HEK293 (cell line): ENCODE measurements around the gene RIPK1.
"Not testable (repeated sequence)": the region's sequence is repeated elsewhere in the genome, so short reads cannot be mapped to it uniquely, and the experiment has no call there.

Experiments used
- CTCF ChIA-PET: fragments of 350-600 bp; formaldehyde crosslinking; extraction: SDS; loops from one replicate; lab custom pipeline; 2021; ENCODE audit warnings: antibody characterized with exemption; lab: Yijun Ruan, JAX
- POLR2A ChIA-PET: fragments of 300-600 bp; formaldehyde crosslinking; extraction: SDS; loops from one replicate; lab custom pipeline; 2020; ENCODE audit warnings: antibody characterized with exemption, inconsistent platforms; lab: Yijun Ruan, JAX
- H3K27ac ChIP-seq: fragments of 200-500 bp; sonication (Bioruptor generic); 2 replicates; pipeline ENCODE4 v1.5.1; 2014; ENCODE audit warnings: low read depth, low read length, control low read depth, inconsistent platforms; ENCODE audit errors: extremely low read depth
- H3K36me3 ChIP-seq, 2 experiments: fragments of 200-500 bp in 1 of 2; sonication (Bioruptor generic) in 1 of 2; 1 replicate in 1 of 2; 2 replicates in 1 of 2; pipeline ENCODE4 v1.5.1; 2014 to 2017; ENCODE audit warnings: inconsistent platforms in 2 of 2, low read length in 2 of 2; ENCODE audit not compliant: control insufficient read depth in 2 of 2, insufficient read depth in 1 of 2
- H3K4me1 ChIP-seq: fragments of 200-500 bp; sonication (Bioruptor generic); 2 replicates; pipeline ENCODE4 v1.5.1; 2014; ENCODE audit warnings: mild to moderate bottlenecking, low read length, inconsistent platforms; ENCODE audit not compliant: control insufficient read depth, insufficient read depth
- H3K4me3 ChIP-seq: 2 replicates; pipeline ENCODE4 v1.5.1; 2011; ENCODE audit warnings: low read depth, mild to moderate bottlenecking, control low read depth, low read length, moderate library complexity
- H3K9me3 ChIP-seq: fragments of 200-500 bp; sonication (Bioruptor generic); 2 replicates; pipeline ENCODE4 v1.5.1; 2014; ENCODE audit warnings: low read depth, low read length, inconsistent platforms; ENCODE audit not compliant: control insufficient read depth, insufficient read depth
- HOXC10 ChIP-seq: sonication (generic); formaldehyde crosslinking; IDR thresholded peaks from 2 replicates; pipeline ENCODE4 v1.8.1; 2023; ENCODE audit warnings: mild to moderate bottlenecking, missing genetic modification reagents
- PRDM10 ChIP-seq: fragments of 450-650 bp; formaldehyde crosslinking; IDR thresholded peaks from 2 replicates; pipeline ENCODE4 v1.5.1; 2016; ENCODE audit warnings: missing biosample characterization, missing genetic modification characterization
- ZBTB20 ChIP-seq: fragments of 450-650 bp; formaldehyde crosslinking; IDR thresholded peaks from 2 replicates; pipeline ENCODE4 v1.5.1; 2016; ENCODE audit warnings: missing biosample characterization, missing genetic modification characterization
- ZNF2 ChIP-seq: fragments of 450-650 bp; formaldehyde crosslinking; IDR thresholded peaks from 2 replicates; pipeline ENCODE4 v1.5.1; 2016; ENCODE audit warnings: missing biosample characterization, missing genetic modification characterization
- ZNF26 ChIP-seq: fragments of 450-650 bp; formaldehyde crosslinking; IDR thresholded peaks from 2 replicates; pipeline ENCODE4 v1.5.1; 2016; ENCODE audit warnings: missing biosample characterization, missing genetic modification characterization
- ZNF529 ChIP-seq: fragments of 450-650 bp; formaldehyde crosslinking; IDR thresholded peaks from 2 replicates; pipeline ENCODE4 v1.5.1; 2017; ENCODE audit warnings: missing genetic modification characterization, missing biosample characterization; ENCODE audit not compliant: insufficient replicate concordance
- ZNF600 ChIP-seq: fragments of 450-650 bp; formaldehyde crosslinking; IDR thresholded peaks from 2 replicates; pipeline ENCODE4 v1.5.1; 2016; ENCODE audit warnings: missing biosample characterization, missing genetic modification characterization
- ZNF654 ChIP-seq: fragments of 450-650 bp; formaldehyde crosslinking; IDR thresholded peaks from 2 replicates; pipeline ENCODE4 v1.5.1; 2016; ENCODE audit warnings: low read depth, missing biosample characterization, missing genetic modification characterization
- ZSCAN16 ChIP-seq: fragments of 450-650 bp; formaldehyde crosslinking; IDR thresholded peaks from 2 replicates; pipeline ENCODE4 v1.5.1; 2016; ENCODE audit warnings: missing biosample characterization, missing genetic modification characterization

RIPK1 gene

GRCh38 chr6:3137057-3137777 is 68.9 kb downstream of the RIPK1 start:
- TF ChIP-seq ZNF600 (tag by site-specific recombination) (0 out of 2 replicates have a peak, but pooled peaks have one; percentile 23), ZNF26 (tag by site-specific recombination) (no peak)
- Histone ChIP-seq H3K9me3 (no peaks in the 10 kb centered on the region), H3K4me1 (no peaks in the 10 kb centered on the region), H3K36me3 (peaks cover 8 to 56% of the 10 kb centered on the region in 2 experiments; a peak in 2 of 3 replicates), H3K27ac (no peak overlapping the region), H3K4me3 (no peak overlapping the region)
- CTCF ChIA-PET, result interaction anchor here (0.6 to 0.8 kb wide), 3 partner anchors 11 to 747 kb away, joined by 3 read pairs; no protein-coding TSS in a partner anchor
- POLR2A ChIA-PET, result interaction anchor here (1.4 kb wide), 1 partner anchor 20 kb away, joined by 5 read pairs; the partner anchor contains the start of gene TUBB2A

GRCh38 chr6:3137873-3138272 is 69.6 kb downstream of the RIPK1 start:
- H3K4me3 ChIP-seq, H3K27ac ChIP-seq, H3K9me3 ChIP-seq, H3K4me1 ChIP-seq: not testable (repeated sequence)
- CTCF ChIA-PET, result interaction anchor here (0.6 to 0.8 kb wide), 3 partner anchors 12 to 573 kb away, joined by 3 to 5 read pairs (median 3); no protein-coding TSS in a partner anchor
- H3K36me3 ChIP-seq, result peaks cover 10 to 57% of the 10 kb centered on the region in 2 experiments; a peak in 2 of 3 replicates
- POLR2A ChIA-PET, result interaction anchor here (1.1 kb wide), 1 partner anchor 114 kb away, joined by 3 read pairs; no protein-coding TSS in a partner anchor

GRCh38 chr6:3138341-3138740 is 70.0 kb downstream of the RIPK1 start:
- Histone ChIP-seq H3K9me3 (no peaks in the 10 kb centered on the region), H3K36me3 (peaks cover 14 to 60% of the 10 kb centered on the region in 2 experiments; a peak in 2 of 3 replicates), H3K4me3 (no peak overlapping the region), H3K27ac (no peak overlapping the region), H3K4me1 (no peaks in the 10 kb centered on the region)
- CTCF ChIA-PET, result interaction anchor here (0.6 to 0.8 kb wide), 3 partner anchors 12 to 1018 kb away, joined by 3 to 5 read pairs (median 3); no protein-coding TSS in a partner anchor
- no peak for TF ChIP-seq ZNF654 (tag by site-specific recombination)
- no peak for TF ChIP-seq PRDM10 (tag by site-specific recombination)
- no peak for TF ChIP-seq ZNF2 (tag by site-specific recombination)
- TF ChIP-seq ZSCAN16, result no peak
- TF ChIP-seq ZNF529 (tag by site-specific recombination), result no peak
- TF ChIP-seq ZBTB20 (tag by site-specific recombination), result no peak
- TF ChIP-seq HOXC10 (CRISPR knock-in tag), result no peak
- POLR2A ChIA-PET, result interaction anchor here (1.0 to 1.1 kb wide), 2 partner anchors 71 to 113 kb away, joined by 3 to 4 read pairs; no protein-coding TSS in a partner anchor
